ENCODE results near the gene SCAF11.

The SCAF11 gene

GRCh38 chr12:45969084-45969483 lies 21.3 kb downstream of the SCAF11 start:
- TF ChIP-seq GATA1 (IDR thresholded peaks at IDR 0.05; ENCODE audit: low read depth, low read length), result no peak
- no peak for TF ChIP-seq POLR2A (IDR thresholded peaks at IDR 0.05; ENCODE audit: low read length)
- no peak for DNase-seq

GRCh38 chr12:45966486-45966885 lies 23.9 kb downstream of the SCAF11 start:
- DNase-seq, result no peak
- TF ChIP-seq GATA1 (IDR thresholded peaks at IDR 0.05; ENCODE audit: low read depth, low read length) (no peak), POLR2A (IDR thresholded peaks at IDR 0.05; ENCODE audit: low read length) (no peak)

GRCh38 chr12:45962553-45963325 lies 27.6 kb downstream of the SCAF11 start:
- no peak for TF ChIP-seq GATA1 (IDR thresholded peaks at IDR 0.05; ENCODE audit: low read depth, low read length)
- no peak for TF ChIP-seq POLR2A (IDR thresholded peaks at IDR 0.05; ENCODE audit: low read length)
- DNase-seq, result no peak

GRCh38 chr12:45959728-45960127 lies 30.6 kb downstream of the SCAF11 start:
- no peak for DNase-seq
- TF ChIP-seq GATA1 (IDR thresholded peaks at IDR 0.05; ENCODE audit: low read depth, low read length) (no peak), POLR2A (IDR thresholded peaks at IDR 0.05; ENCODE audit: low read length) (no peak)

- no peak for DNase-seq
- TF ChIP-seq POLR2A (IDR thresholded peaks at IDR 0.05; ENCODE audit: low read length), result no peak
- no peak for TF ChIP-seq GATA1 (IDR thresholded peaks at IDR 0.05; ENCODE audit: low read depth, low read length)
These were observed 31.3 kb downstream of the SCAF11 start for GRCh38 chr12:45959025-45959424.

- no peak for TF ChIP-seq GATA1 (IDR thresholded peaks at IDR 0.05; ENCODE audit: low read depth, low read length)
- TF ChIP-seq POLR2A (IDR thresholded peaks at IDR 0.05; ENCODE audit: low read length), result no peak
These were observed 41.8 kb downstream of the SCAF11 start for GRCh38 chr12:45948546-45948945.

GRCh38 chr12:45946435-45946834 lies 43.9 kb downstream of the SCAF11 start:
- no peak for TF ChIP-seq GATA1 (IDR thresholded peaks at IDR 0.05; ENCODE audit: low read depth, low read length)
- TF ChIP-seq POLR2A (IDR thresholded peaks at IDR 0.05; ENCODE audit: low read length), result no peak
- no peak for DNase-seq

More at GRCh38 chr12:45948546-45948945, 41.8 kb downstream of the SCAF11 start:
- DNase-seq, result no peak

- TF ChIP-seq GATA1 (IDR thresholded peaks at IDR 0.05; ENCODE audit: low read depth, low read length), result no peak
- TF ChIP-seq POLR2A (IDR thresholded peaks at IDR 0.05; ENCODE audit: low read length), result no peak
- DNase-seq, result no peak
These were observed 45.6 kb downstream of the SCAF11 start for GRCh38 chr12:45944771-45945170.

- DNase-seq, result no peak
- TF ChIP-seq POLR2A (IDR thresholded peaks at IDR 0.05; ENCODE audit: low read length), result no peak
- TF ChIP-seq GATA1 (IDR thresholded peaks at IDR 0.05; ENCODE audit: low read depth, low read length), result no peak
These were observed 50.6 kb downstream of the SCAF11 start for GRCh38 chr12:45939759-45940158.

GRCh38 chr12:45938566-45938965 lies 51.8 kb downstream of the SCAF11 start:
- DNase-seq, result peak in 1 of 2 experiments; percentile 12
- TF ChIP-seq POLR2A (IDR thresholded peaks at IDR 0.05; ENCODE audit: low read length), result no peak
- TF ChIP-seq GATA1 (IDR thresholded peaks at IDR 0.05; ENCODE audit: low read depth, low read length), result no peak

- TF ChIP-seq POLR2A (IDR thresholded peaks at IDR 0.05; ENCODE audit: low read length) (no peak), GATA1 (IDR thresholded peaks at IDR 0.05; ENCODE audit: low read depth, low read length) (no peak)
- DNase-seq, result no peak
These were observed 55.4 kb downstream of the SCAF11 start for GRCh38 chr12:45934956-45935355.

GRCh38 chr12:45933504-45933903 lies 56.9 kb downstream of the SCAF11 start:
- DNase-seq, result no peak
- TF ChIP-seq POLR2A (IDR thresholded peaks at IDR 0.05; ENCODE audit: low read length), result no peak
- TF ChIP-seq GATA1 (IDR thresholded peaks at IDR 0.05; ENCODE audit: low read depth, low read length), result no peak

- DNase-seq, result no peak
- TF ChIP-seq POLR2A (IDR thresholded peaks at IDR 0.05; ENCODE audit: low read length), result no peak
- TF ChIP-seq GATA1 (IDR thresholded peaks at IDR 0.05; ENCODE audit: low read depth, low read length), result no peak
These were observed 60.0 kb downstream of the SCAF11 start for GRCh38 chr12:45930369-45930768.

GRCh38 chr12:45928309-45928708 lies 62.1 kb downstream of the SCAF11 start:
- DNase-seq, result no peak
- TF ChIP-seq POLR2A (IDR thresholded peaks at IDR 0.05; ENCODE audit: low read length) (no peak), GATA1 (IDR thresholded peaks at IDR 0.05; ENCODE audit: low read depth, low read length) (no peak)

- DNase-seq, result no peak
- TF ChIP-seq GATA1 (IDR thresholded peaks at IDR 0.05; ENCODE audit: low read depth, low read length) (no peak), POLR2A (IDR thresholded peaks at IDR 0.05; ENCODE audit: low read length) (no peak)
These were observed 71.6 kb downstream of the SCAF11 start for GRCh38 chr12:45918818-45919217.
